Measurements from ENCODE around the gene EFNA5. TPM values are rescaled to one million over a fixed set of nuclear protein-coding genes. Genes with fewer than 3 reads are reported as not detected.

Gene EFNA5
- total RNA-seq, 1 experiment from 2014 or later = 13.1 TPM

GRCh38 chr5:107604146-107604910, 66.4 kb downstream of the EFNA5 start:
- DNase-seq (ENCODE audit: low read depth) = no peak

- DNase-seq (ENCODE audit: low read depth) = no peak
These were observed 67.4 kb downstream of the EFNA5 start for GRCh38 chr5:107603349-107603748.

- DNase-seq (ENCODE audit: low read depth) = no peak
These were observed 67.8 kb downstream of the EFNA5 start for GRCh38 chr5:107602896-107603295.

GRCh38 chr5:107601076-107601475, 69.7 kb downstream of the EFNA5 start:
- DNase-seq (ENCODE audit: low read depth) = no peak

GRCh38 chr5:107598958-107599357, 71.8 kb downstream of the EFNA5 start:
- DNase-seq (ENCODE audit: low read depth) = no peak

GRCh38 chr5:107597803-107598202, 72.9 kb downstream of the EFNA5 start:
- DNase-seq (ENCODE audit: low read depth) = no peak

GRCh38 chr5:107597247-107597646, 73.5 kb downstream of the EFNA5 start:
- DNase-seq (ENCODE audit: low read depth) = no peak

- DNase-seq (ENCODE audit: low read depth) = no peak
These were observed 76.3 kb downstream of the EFNA5 start for GRCh38 chr5:107594253-107595045.

- DNase-seq (ENCODE audit: low read depth) = peak; percentile 75
These were observed 77.7 kb downstream of the EFNA5 start for GRCh38 chr5:107593009-107593408.

- no peak for DNase-seq (ENCODE audit: low read depth)
These were observed 78.2 kb downstream of the EFNA5 start for GRCh38 chr5:107592515-107592914.

- no peak for DNase-seq (ENCODE audit: low read depth)
These were observed 80.1 kb downstream of the EFNA5 start for GRCh38 chr5:107590686-107591085.

GRCh38 chr5:107589520-107590193, 81.1 kb downstream of the EFNA5 start:
- no peak for DNase-seq (ENCODE audit: low read depth)

- no peak for DNase-seq (ENCODE audit: low read depth)
These were observed 88.1 kb downstream of the EFNA5 start for GRCh38 chr5:107582625-107583024.

- DNase-seq (ENCODE audit: low read depth) = no peak
These were observed 89.6 kb downstream of the EFNA5 start for GRCh38 chr5:107580889-107581820.

GRCh38 chr5:107578051-107578635, 92.6 kb downstream of the EFNA5 start:
- no peak for DNase-seq (ENCODE audit: low read depth)

- DNase-seq (ENCODE audit: low read depth) = no peak
These were observed 93.3 kb downstream of the EFNA5 start for GRCh38 chr5:107577394-107577950.

GRCh38 chr5:107576736-107577393, 93.9 kb downstream of the EFNA5 start:
- DNase-seq (ENCODE audit: low read depth) = no peak

GRCh38 chr5:107576155-107576554, 94.6 kb downstream of the EFNA5 start:
- DNase-seq (ENCODE audit: low read depth) = no peak

GRCh38 chr5:107574287-107574686, 96.5 kb downstream of the EFNA5 start:
- no peak for DNase-seq (ENCODE audit: low read depth)
